Stimulated activated naive CD8-positive, alpha-beta T cell treated with anti-CD3 and anti-CD28 coated beads, Interleukin-15, Interleukin-2, amounts not matched to agents 100 ng/mL and 50 ng/mL, for 24 hours (primary cell): Measurements from ENCODE around the gene DLG1.
"Not testable (repeated sequence)": the region's sequence is repeated elsewhere in the genome, so short reads cannot be mapped to it uniquely, and the experiment has no call there.

ENCODE experiments used
- H3K27ac Mint-ChIP-seq: one replicate; pipeline ENCODE4 v1.8.0; 2021; ENCODE audit warnings: mild to moderate bottlenecking, mixed read lengths
- H3K27me3 Mint-ChIP-seq: one replicate; pipeline ENCODE4 v1.8.0; 2021; ENCODE audit warnings: mixed read lengths
- H3K36me3 Mint-ChIP-seq: one replicate; pipeline ENCODE4 v1.8.0; 2021; ENCODE audit warnings: low read depth, mixed read lengths
- H3K4me1 Mint-ChIP-seq: one replicate; pipeline ENCODE4 v1.8.0; 2021; ENCODE audit warnings: low read depth, mixed read lengths
- H3K4me3 Mint-ChIP-seq: one replicate; pipeline ENCODE4 v1.8.0; 2021; ENCODE audit warnings: mild to moderate bottlenecking, mixed read lengths
- H3K9me3 Mint-ChIP-seq: one replicate; pipeline ENCODE4 v1.8.0; 2021; ENCODE audit warnings: mixed read lengths

DLG1 gene

GRCh38 chr3:197082871-197083270, 215.5 kb downstream of the DLG1 start:
- Mint-ChIP-seq H3K27ac (no peak overlapping the region), H3K4me3 (no peak overlapping the region), H3K4me1 (peaks cover 18% of the 10 kb centered on the region), H3K9me3 (no peaks in the 10 kb centered on the region), H3K36me3 (peaks cover 32% of the 10 kb centered on the region), H3K27me3 (no peaks in the 10 kb centered on the region)

GRCh38 chr3:197080344-197080743, 218.1 kb downstream of the DLG1 start:
- no peak overlapping the region for H3K4me3 Mint-ChIP-seq
- no peak overlapping the region for H3K27ac Mint-ChIP-seq
- H3K4me1 Mint-ChIP-seq: peaks cover 14% of the 10 kb centered on the region
- peaks cover 34% of the 10 kb centered on the region for H3K36me3 Mint-ChIP-seq
- H3K27me3 Mint-ChIP-seq: no peaks in the 10 kb centered on the region
- H3K9me3 Mint-ChIP-seq: no peaks in the 10 kb centered on the region

GRCh38 chr3:197076415-197076814, 222.0 kb downstream of the DLG1 start:
- H3K36me3 Mint-ChIP-seq: peaks cover 34% of the 10 kb centered on the region
- no peaks in the 10 kb centered on the region for H3K27me3 Mint-ChIP-seq
- no peaks in the 10 kb centered on the region for H3K9me3 Mint-ChIP-seq
- H3K27ac Mint-ChIP-seq: no peak overlapping the region
- H3K4me3 Mint-ChIP-seq: no peak overlapping the region
- no peaks in the 10 kb centered on the region for H3K4me1 Mint-ChIP-seq

- Mint-ChIP-seq H3K9me3 (no peaks in the 10 kb centered on the region), H3K27me3 (no peaks in the 10 kb centered on the region), H3K27ac (no peak overlapping the region), H3K36me3 (peaks cover 33% of the 10 kb centered on the region), H3K4me3 (no peak overlapping the region), H3K4me1 (no peaks in the 10 kb centered on the region)
These were observed 230.3 kb downstream of the DLG1 start for GRCh38 chr3:197068077-197068476.

- H3K36me3 Mint-ChIP-seq: peaks cover 49% of the 10 kb centered on the region
- H3K4me1 Mint-ChIP-seq: no peaks in the 10 kb centered on the region
- no peaks in the 10 kb centered on the region for H3K27me3 Mint-ChIP-seq
- no peaks in the 10 kb centered on the region for H3K9me3 Mint-ChIP-seq
- H3K27ac Mint-ChIP-seq: no peak overlapping the region
- no peak overlapping the region for H3K4me3 Mint-ChIP-seq
These were observed 233.6 kb downstream of the DLG1 start for GRCh38 chr3:197064771-197065170.

GRCh38 chr3:197062446-197062845, 236.0 kb downstream of the DLG1 start:
- Mint-ChIP-seq H3K4me3 (no peak overlapping the region), H3K27me3 (no peaks in the 10 kb centered on the region), H3K9me3 (no peaks in the 10 kb centered on the region), H3K4me1 (no peaks in the 10 kb centered on the region), H3K36me3 (peaks cover 69% of the 10 kb centered on the region), H3K27ac (no peak overlapping the region)

GRCh38 chr3:197051637-197052036, 246.8 kb downstream of the DLG1 start:
- Mint-ChIP-seq H3K27ac (peak overlapping the region; percentile 21), H3K36me3 (peaks cover 51% of the 10 kb centered on the region), H3K4me1 (peaks cover 13% of the 10 kb centered on the region)
- H3K27me3 Mint-ChIP-seq, H3K9me3 Mint-ChIP-seq, H3K4me3 Mint-ChIP-seq: not testable (repeated sequence)

- Mint-ChIP-seq H3K9me3 (no peaks in the 10 kb centered on the region), H3K4me3 (no peak overlapping the region), H3K27ac (no peak overlapping the region), H3K27me3 (no peaks in the 10 kb centered on the region), H3K4me1 (peaks cover 13% of the 10 kb centered on the region), H3K36me3 (peaks cover 52% of the 10 kb centered on the region)
These were observed 247.9 kb downstream of the DLG1 start for GRCh38 chr3:197050511-197050910.

GRCh38 chr3:197042539-197042938, 255.9 kb downstream of the DLG1 start:
- H3K9me3 Mint-ChIP-seq: no peaks in the 10 kb centered on the region
- no peak overlapping the region for H3K27ac Mint-ChIP-seq
- no peaks in the 10 kb centered on the region for H3K4me1 Mint-ChIP-seq
- no peaks in the 10 kb centered on the region for H3K27me3 Mint-ChIP-seq
- peaks cover 27% of the 10 kb centered on the region for H3K36me3 Mint-ChIP-seq
- no peak overlapping the region for H3K4me3 Mint-ChIP-seq

- Mint-ChIP-seq H3K4me1 (no peaks in the 10 kb centered on the region), H3K36me3 (peaks cover 24% of the 10 kb centered on the region), H3K4me3 (no peak overlapping the region), H3K27ac (no peak overlapping the region), H3K9me3 (no peaks in the 10 kb centered on the region), H3K27me3 (no peaks in the 10 kb centered on the region)
These were observed 256.4 kb downstream of the DLG1 start for GRCh38 chr3:197041875-197042488.

GRCh38 chr3:197040658-197041057, 257.8 kb downstream of the DLG1 start:
- Mint-ChIP-seq H3K36me3 (peaks cover 15% of the 10 kb centered on the region), H3K27ac (no peak overlapping the region), H3K27me3 (peaks cover 4% of the 10 kb centered on the region), H3K4me3 (no peak overlapping the region), H3K4me1 (no peaks in the 10 kb centered on the region), H3K9me3 (no peaks in the 10 kb centered on the region)

- no peaks in the 10 kb centered on the region for H3K9me3 Mint-ChIP-seq
- peaks cover 4% of the 10 kb centered on the region for H3K27me3 Mint-ChIP-seq
- no peaks in the 10 kb centered on the region for H3K4me1 Mint-ChIP-seq
- H3K36me3 Mint-ChIP-seq: peaks cover 3% of the 10 kb centered on the region
- no peak overlapping the region for H3K4me3 Mint-ChIP-seq
- H3K27ac Mint-ChIP-seq: no peak overlapping the region
These were observed 259.5 kb downstream of the DLG1 start for GRCh38 chr3:197038679-197039462.

- H3K4me3 Mint-ChIP-seq: no peak overlapping the region
- peaks cover 4% of the 10 kb centered on the region for H3K27me3 Mint-ChIP-seq
- H3K36me3 Mint-ChIP-seq: no peaks in the 10 kb centered on the region
- H3K27ac Mint-ChIP-seq: no peak overlapping the region
- H3K9me3 Mint-ChIP-seq: no peaks in the 10 kb centered on the region
- peaks cover 3% of the 10 kb centered on the region for H3K4me1 Mint-ChIP-seq
These were observed 262.8 kb downstream of the DLG1 start for GRCh38 chr3:197035577-197035976.

GRCh38 chr3:197034778-197035177, 263.6 kb downstream of the DLG1 start:
- not testable (repeated sequence) for H3K27ac Mint-ChIP-seq, H3K9me3 Mint-ChIP-seq, H3K27me3 Mint-ChIP-seq, H3K4me3 Mint-ChIP-seq, H3K4me1 Mint-ChIP-seq, H3K36me3 Mint-ChIP-seq

- H3K27me3 Mint-ChIP-seq, H3K27ac Mint-ChIP-seq, H3K36me3 Mint-ChIP-seq, H3K4me3 Mint-ChIP-seq, H3K9me3 Mint-ChIP-seq: not testable (repeated sequence)
- H3K4me1 Mint-ChIP-seq: peaks cover 11% of the 10 kb centered on the region
These were observed 264.6 kb downstream of the DLG1 start for GRCh38 chr3:197033764-197034163.
